Activated CD8-positive, alpha-beta memory T cell treated with anti-CD3 and anti-CD28 coated beads for 4 hours (primary cell): Measurements from ENCODE around the gene RNGTT.
"Not testable (repeated sequence)": the region's sequence is repeated elsewhere in the genome, so short reads cannot be mapped to it uniquely, and the experiment has no call there.

Source experiments
- DNase-seq, 2 donors: peaks; one replicate each; pipeline ENCODE4 v3.0.0-alpha.2; 2020; ENCODE audit warnings: low read depth in 2 of 2

Gene RNGTT

GRCh38 chr6:88866856-88867255, 96.6 kb downstream of the RNGTT start:
- no peak for DNase-seq

GRCh38 chr6:88865275-88865674, 98.1 kb downstream of the RNGTT start:
- no peak for DNase-seq

- DNase-seq: no peak
Observed at GRCh38 chr6:88864359-88865054, 98.9 kb downstream of the RNGTT start.

- DNase-seq: no peak
Observed at GRCh38 chr6:88860310-88860709, 103.1 kb downstream of the RNGTT start.

GRCh38 chr6:88858455-88858854, 105.0 kb downstream of the RNGTT start:
- no peak for DNase-seq

- no peak for DNase-seq
Observed at GRCh38 chr6:88856566-88856965, 106.9 kb downstream of the RNGTT start.

GRCh38 chr6:88855541-88856147, 107.8 kb downstream of the RNGTT start:
- no peak for DNase-seq

- DNase-seq: no peak
Observed at GRCh38 chr6:88852775-88853174, 110.6 kb downstream of the RNGTT start.

- DNase-seq: no peak
Observed at GRCh38 chr6:88852000-88852399, 111.4 kb downstream of the RNGTT start.

- no peak for DNase-seq
Observed at GRCh38 chr6:88848870-88849269, 114.5 kb downstream of the RNGTT start.

GRCh38 chr6:88843040-88843439, 120.4 kb downstream of the RNGTT start:
- DNase-seq: no peak

GRCh38 chr6:88842320-88842719, 121.1 kb downstream of the RNGTT start:
- DNase-seq: no peak

- no peak for DNase-seq
Observed at GRCh38 chr6:88840796-88841539, 122.5 kb downstream of the RNGTT start.

GRCh38 chr6:88840289-88840688, 123.1 kb downstream of the RNGTT start:
- DNase-seq: no peak

GRCh38 chr6:88839280-88839679, 124.1 kb downstream of the RNGTT start:
- DNase-seq: no peak

- DNase-seq: no peak
Observed at GRCh38 chr6:88835210-88835609, 128.2 kb downstream of the RNGTT start.

- not testable (repeated sequence) for DNase-seq
Observed at GRCh38 chr6:88833071-88833470, 130.3 kb downstream of the RNGTT start.

- DNase-seq: not testable (repeated sequence)
Observed at GRCh38 chr6:88827599-88827998, 135.8 kb downstream of the RNGTT start.

- DNase-seq: no peak
Observed at GRCh38 chr6:88825856-88826255, 137.6 kb downstream of the RNGTT start.

- no peak for DNase-seq
Observed at GRCh38 chr6:88823998-88824397, 139.4 kb downstream of the RNGTT start.

- DNase-seq: no peak
Observed at GRCh38 chr6:88815491-88815890, 147.9 kb downstream of the RNGTT start.

GRCh38 chr6:88814909-88815308, 148.5 kb downstream of the RNGTT start:
- no peak for DNase-seq

- no peak for DNase-seq
Observed at GRCh38 chr6:88813045-88813444, 150.4 kb downstream of the RNGTT start.
